8988T (cell line): Measurements from ENCODE around the gene ATP8A2.
"Not testable (repeated sequence)": the region's sequence is repeated elsewhere in the genome, so short reads cannot be mapped to it uniquely, and the experiment has no call there.

ENCODE experiments used
- DNase-seq: peaks from one replicate; pipeline ENCODE4 v3.0.0; 2011

The ATP8A2 gene

DNA sequence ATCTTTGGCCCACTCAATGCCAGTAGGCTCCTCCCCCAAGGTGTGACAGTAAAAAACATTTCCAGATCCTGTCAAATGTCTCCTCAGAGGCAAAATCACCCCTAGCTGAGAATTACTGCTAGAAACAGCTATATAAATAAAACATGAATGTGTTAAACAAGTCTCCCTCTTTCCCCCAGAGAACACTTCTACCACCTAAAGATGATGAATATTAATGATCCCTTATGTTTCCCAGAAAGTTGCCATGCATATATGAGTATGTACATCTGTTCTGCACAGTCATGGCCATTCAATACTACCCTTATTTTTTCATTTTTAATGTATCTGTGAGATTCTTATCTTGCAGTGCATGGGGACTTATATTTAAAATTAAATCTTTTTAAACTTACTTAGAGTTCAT, 450.0 kb downstream of the ATP8A2 start:
- no peak for DNase-seq

GRCh38 chr13:25827221-25827620, 455.4 kb downstream of the ATP8A2 start:
- DNase-seq, result not testable (repeated sequence)

- no peak for DNase-seq
Observed at GRCh38 chr13:25827831-25828465, 456.2 kb downstream of the ATP8A2 start.

DNA sequence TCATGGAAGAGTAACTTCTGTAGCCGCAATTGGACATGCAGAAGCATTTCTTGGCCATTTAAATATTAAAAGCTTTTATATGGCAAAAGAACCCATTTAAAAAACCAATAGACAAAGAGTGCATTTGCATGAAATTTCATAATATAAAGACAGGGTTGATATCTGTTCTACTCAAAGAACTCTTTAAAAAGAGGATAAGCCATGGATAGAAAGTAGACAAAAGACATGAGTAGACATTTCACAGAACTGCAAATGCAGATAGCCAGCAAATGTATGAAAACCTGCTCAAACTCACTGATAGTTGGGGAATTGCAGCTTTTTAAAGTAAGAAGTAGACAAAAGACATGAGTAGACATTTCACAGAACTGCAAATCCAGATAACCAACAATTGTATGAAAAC, 462.0 kb downstream of the ATP8A2 start:
- DNase-seq, result no peak

GRCh38 chr13:25836574-25837336, 465.0 kb downstream of the ATP8A2 start:
- DNase-seq, result no peak

DNA sequence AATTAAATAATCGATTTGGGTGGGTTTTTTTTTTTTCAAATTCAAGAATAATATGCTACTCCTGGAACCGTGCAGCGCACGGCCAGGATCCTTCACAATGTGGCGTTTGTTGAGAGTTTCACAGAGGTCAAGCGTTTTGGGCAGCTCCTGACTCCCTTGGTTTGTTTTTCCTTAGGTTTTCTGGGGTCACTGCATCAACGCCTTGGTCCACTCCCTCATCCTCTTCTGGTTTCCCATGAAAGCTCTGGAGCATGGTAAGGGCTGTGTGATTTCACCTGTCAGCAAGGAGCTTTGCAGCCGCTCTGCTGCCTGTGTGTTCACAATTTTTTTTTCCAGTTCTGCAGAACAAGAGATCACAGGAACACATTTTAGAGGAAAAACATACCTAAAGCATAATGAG, 467.6 kb downstream of the ATP8A2 start:
- no peak for DNase-seq

DNA sequence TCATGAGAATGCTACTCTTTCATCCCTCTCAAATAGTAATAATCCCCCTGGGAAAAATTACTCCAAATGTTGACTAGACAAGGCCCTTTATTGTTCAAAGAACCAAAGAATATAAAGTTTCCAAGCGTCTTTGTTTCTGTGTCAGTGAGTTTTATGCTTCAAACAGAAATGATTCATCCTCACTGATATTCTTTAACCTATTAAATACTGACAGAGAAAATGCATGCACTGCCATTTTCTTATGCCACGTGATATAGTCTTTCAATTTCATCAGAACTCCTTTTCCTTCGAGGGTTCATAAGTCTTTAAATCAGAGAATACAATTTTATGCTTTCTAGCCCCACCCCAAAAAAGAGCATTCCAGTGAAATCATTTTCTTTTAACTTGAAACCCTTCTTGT, 468.5 kb downstream of the ATP8A2 start:
- DNase-seq, result no peak

DNA sequence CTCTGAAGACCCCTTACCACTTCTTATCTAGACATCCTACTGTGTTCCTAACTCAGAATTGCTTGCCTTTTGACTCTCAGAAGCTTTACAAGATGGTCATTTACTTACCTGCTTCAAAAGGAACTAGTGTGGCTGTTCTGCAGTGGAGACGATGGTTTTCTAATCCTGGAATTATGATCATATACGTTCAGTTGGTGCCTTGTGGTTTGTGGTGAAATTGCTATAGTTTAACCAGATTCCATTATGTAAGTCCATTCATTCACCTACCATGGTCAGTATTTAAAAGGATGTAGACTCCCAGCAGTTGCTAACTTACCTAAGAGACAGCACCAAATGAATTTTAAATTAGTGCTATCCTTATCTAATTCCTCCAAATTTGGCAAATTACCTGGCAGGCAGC, 469.2 kb downstream of the ATP8A2 start:
- no peak for DNase-seq

- DNase-seq, result no peak
Observed at GRCh38 chr13:25843692-25844091, 471.9 kb downstream of the ATP8A2 start.

GRCh38 chr13:25844559-25845434, 473.0 kb downstream of the ATP8A2 start:
- DNase-seq, result no peak

DNA sequence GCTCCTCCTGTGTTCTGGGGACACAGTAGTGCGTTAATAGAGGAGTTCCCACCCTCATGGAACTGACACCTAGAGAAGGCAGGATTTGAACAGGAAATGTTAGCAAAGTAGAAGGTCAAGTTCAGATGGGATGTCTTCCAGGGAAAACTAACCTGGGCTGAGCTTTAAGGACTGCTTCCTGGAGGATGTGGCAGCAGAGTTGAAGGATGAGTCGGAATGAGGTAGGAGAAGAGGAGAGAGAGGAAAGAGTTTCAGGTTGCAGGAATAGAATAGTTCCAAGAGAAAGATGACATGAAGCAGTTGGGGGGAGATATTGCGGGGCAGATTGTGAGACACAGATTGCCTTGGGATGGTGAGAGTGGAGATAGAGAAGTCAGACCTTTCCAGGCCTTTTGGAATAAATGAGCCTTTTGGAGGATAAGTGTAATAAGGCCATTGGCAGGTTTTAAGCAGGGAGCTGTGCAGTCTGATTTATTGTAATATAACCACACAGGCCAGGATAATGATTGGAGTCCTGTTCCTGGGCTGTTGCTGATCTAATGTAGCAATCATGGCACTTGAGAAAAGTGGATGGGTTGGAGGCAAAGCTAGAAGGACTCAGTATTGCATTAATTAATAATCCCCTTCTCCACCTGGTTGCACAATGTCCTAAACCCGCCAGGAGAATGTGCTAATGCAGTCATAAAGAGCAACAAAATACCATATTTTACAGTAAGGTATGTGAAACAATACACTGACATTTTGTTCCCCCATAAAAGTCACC, 474.6 kb downstream of the ATP8A2 start:
- no peak for DNase-seq

DNA sequence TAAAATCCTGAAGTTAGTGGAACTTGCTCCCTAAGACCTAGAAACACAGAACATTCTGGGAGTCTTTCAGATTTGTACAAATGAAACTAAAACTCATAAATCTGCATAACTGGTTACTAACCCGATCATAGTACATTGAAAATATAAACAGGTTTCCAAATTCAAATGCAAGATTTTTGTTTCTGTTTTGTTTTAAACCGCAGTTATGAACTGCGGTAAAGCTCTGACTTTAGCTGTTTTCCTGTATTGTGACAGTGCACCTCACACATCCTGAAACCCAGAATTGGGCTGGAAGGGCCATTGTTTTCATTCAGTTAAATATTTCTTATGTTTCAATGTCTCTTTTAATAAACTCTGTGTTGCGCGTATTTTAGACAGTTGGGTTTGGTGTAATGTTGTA, 475.4 kb downstream of the ATP8A2 start:
- DNase-seq, result no peak

GRCh38 chr13:25847635-25848626, 476.2 kb downstream of the ATP8A2 start:
- no peak for DNase-seq

DNA sequence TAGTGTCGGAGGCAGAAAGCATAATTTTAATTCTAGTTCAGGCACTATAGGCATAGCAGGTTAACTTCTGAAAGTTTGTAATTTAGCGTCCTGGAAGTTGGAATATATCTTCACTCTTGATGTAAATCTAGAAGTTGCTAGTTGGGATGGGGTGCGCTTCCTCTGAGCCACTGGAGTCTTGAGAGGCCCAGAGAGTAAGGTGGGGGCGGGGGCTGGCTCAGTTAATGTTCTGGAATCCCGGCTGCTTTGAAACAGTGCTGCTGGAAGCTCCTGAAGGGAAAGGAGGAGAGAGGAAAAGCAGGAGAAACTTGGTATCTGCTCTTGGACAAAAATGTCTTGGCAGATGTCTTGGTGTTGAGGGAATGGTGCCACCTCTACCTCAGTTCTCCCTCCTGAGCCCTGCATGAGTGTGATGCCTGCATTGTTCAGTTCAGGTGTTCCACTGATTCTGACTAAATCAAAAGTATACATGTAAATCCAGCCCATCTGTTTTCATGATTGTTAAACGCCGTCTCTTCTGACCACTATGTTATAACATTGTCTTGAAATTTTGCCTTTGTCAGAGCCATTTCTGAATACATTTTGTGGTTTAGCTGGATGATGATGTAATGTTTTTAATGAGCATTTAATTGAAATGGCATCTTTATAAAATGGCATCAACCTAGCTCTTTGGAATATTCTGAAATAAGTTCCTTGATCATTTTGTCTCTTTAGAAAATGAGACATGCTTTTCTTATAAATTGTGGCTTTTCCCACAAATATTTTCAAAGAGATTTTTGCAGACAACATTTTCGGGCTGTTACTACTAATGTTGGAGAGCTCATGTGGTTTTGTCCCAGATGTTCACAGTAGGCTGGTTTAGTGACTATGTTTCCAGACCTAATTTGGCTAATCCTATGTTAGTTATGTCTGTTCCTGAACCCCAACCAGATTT, 477.3 kb downstream of the ATP8A2 start:
- no peak for DNase-seq

GRCh38 chr13:25857830-25858229, 486.1 kb downstream of the ATP8A2 start:
- no peak for DNase-seq

- DNase-seq, result no peak
Observed at GRCh38 chr13:25859528-25859927, 487.8 kb downstream of the ATP8A2 start.

GRCh38 chr13:25860265-25860664, 488.5 kb downstream of the ATP8A2 start:
- no peak for DNase-seq

- DNase-seq, result no peak
Observed at GRCh38 chr13:25860862-25861261, 489.1 kb downstream of the ATP8A2 start.

DNA sequence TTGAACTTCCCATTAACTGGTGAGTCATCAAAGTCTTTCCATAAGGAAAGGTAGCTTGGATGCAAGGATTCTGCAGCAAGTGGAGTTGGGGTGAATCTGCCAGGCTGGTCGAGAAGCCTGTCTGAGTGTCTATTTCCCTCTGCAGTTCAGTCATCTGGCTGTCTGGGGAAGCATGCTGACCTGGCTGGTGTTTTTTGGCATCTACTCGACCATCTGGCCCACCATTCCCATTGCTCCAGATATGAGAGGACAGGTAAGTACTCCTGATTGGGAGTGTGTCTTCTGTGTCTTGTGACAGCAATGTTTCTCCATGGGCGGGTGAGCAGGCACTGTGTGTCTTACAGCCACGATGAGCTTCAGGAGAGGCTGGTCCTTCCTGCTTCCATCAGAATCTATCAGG, 490.4 kb downstream of the ATP8A2 start:
- no peak for DNase-seq

- DNase-seq, result no peak
Observed at GRCh38 chr13:25864116-25864515, 492.3 kb downstream of the ATP8A2 start.

- no peak for DNase-seq
Observed at GRCh38 chr13:25864936-25865335, 493.2 kb downstream of the ATP8A2 start.
